ENCODE measurements around the gene TIMP2. TPM values are rescaled to one million over a fixed set of nuclear protein-coding genes. Genes with fewer than 3 reads are reported as not detected.
A peak's percentile ranks its signal among the peaks of the same experiment; 100 is the strongest.

TIMP2 gene
- total and polyA plus RNA-seq, 8 donors, result 20.9 to 100.0 (median 47.2) TPM

DNA sequence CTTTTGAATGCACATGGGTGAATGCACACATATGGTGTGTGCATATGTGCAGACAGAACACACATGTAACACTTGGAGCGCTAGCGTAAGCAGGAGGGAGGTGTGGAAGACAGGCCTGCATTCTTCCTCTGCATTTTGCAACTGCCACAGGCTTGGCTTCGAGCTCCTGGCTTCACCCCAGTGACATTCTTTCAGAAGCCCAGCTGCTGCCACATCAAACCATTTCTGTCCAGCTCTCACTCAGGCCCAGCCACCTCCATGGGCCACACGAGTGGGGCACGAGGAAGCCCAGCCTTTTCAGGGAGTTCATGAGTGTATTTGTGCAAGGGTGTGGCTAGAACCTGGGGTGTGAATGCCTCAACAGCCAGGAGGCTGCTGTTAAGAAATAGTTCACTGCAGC lies 35.7 kb upstream of the TIMP2 start:
- intact Hi-C loops (cut with DNase I; ENCODE audit: low total_unique reads), result no loop called here
- TF ChIP-seq, protein P1, sequence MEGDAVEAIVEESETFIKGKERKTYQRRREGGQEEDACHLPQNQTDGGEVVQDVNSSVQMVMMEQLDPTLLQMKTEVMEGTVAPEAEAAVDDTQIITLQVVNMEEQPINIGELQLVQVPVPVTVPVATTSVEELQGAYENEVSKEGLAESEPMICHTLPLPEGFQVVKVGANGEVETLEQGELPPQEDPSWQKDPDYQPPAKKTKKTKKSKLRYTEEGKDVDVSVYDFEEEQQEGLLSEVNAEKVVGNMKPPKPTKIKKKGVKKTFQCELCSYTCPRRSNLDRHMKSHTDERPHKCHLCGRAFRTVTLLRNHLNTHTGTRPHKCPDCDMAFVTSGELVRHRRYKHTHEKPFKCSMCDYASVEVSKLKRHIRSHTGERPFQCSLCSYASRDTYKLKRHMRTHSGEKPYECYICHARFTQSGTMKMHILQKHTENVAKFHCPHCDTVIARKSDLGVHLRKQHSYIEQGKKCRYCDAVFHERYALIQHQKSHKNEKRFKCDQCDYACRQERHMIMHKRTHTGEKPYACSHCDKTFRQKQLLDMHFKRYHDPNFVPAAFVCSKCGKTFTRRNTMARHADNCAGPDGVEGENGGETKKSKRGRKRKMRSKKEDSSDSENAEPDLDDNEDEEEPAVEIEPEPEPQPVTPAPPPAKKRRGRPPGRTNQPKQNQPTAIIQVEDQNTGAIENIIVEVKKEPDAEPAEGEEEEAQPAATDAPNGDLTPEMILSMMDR (IDR thresholded peaks at IDR 0.05), result no peak
- TF ChIP-seq POLR2A (IDR thresholded peaks at IDR 0.05), result no peak
- TF ChIP-seq POLR2AphosphoS5 (IDR thresholded peaks at IDR 0.05), result peak in 1 of 3 donors; percentile 20
- no peak for TF ChIP-seq EP300 (IDR thresholded peaks at IDR 0.05)
- peak overlapping the region in 3 of 5 donors; percentile 14 to 64 (median 24) for H3K27ac ChIP-seq

DNA sequence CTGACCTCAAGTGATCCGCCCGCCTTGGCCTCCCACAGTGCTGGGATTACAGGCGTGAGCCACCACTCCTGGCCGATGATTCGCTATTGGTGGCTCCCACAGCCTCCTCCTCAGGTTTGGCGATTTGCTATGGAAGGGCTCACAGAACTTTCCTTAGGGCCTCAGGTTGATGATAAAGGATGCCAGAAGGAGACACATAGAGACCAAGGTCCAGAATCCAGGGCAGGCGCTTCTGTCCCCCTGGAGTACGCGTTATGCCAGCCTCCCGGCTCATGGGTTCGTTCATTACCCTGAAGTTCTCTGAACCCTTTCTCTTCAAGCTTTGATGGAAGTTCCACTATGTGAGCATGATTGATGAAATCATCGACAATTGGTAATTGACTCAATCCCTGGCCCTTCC lies 34.6 kb upstream of the TIMP2 start:
- H3K27ac ChIP-seq, result no peak overlapping the region
- intact Hi-C loops (cut with DNase I; ENCODE audit: low total_unique reads), result no loop called here

More for the DNA sequence above, 35.7 kb upstream of the TIMP2 start:
- no peaks in the 10 kb centered on the region for H3K27me3 ChIP-seq
- H3K4me1 ChIP-seq, result peaks cover 0 to 10% (median 7%) of the 10 kb centered on the region in 4 donors
- H3K4me3 ChIP-seq, result no peak overlapping the region
- no peaks in the 10 kb centered on the region for H3K9me3 ChIP-seq
- WGBS, 5 donors, result 32 to 56% (median 38%) methylated on average over 5 of the region's 5 CpGs
- peak in 1 of 2 donors; percentile 32 for DNase-seq
- H3K36me3 ChIP-seq, result peaks cover 0 to 7% (median 3%) of the 10 kb centered on the region in 4 donors

DNA sequence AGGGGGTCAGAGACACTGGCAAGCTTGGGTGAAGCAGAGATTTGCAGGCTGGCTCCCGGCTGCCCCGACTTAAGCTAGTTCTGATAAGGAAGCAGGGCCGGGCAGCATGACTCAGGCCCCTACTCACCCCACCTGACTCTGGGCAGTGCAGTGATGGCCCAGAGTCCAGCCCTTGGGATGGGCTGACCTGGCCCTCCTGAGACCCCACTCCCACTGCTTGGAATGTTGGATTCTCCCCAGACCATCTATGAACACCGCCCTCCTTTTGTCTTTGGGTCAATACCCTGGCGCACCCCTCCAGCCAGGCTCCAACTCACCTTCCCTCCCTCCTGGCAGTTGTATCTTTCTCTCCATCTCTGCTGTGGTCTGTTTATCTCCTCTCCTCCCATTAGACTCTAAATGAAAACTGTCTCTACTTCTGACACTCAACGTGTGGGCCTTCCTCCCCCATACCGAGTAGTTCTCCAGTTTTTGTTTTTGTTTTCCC lies 33.5 kb upstream of the TIMP2 start:
- TF ChIP-seq EP300 (IDR thresholded peaks at IDR 0.05) (no peak), POLR2AphosphoS5 (IDR thresholded peaks at IDR 0.05) (peak in 2 of 3 donors; percentile 10 to 37)
- H3K27me3 ChIP-seq, result no peaks in the 10 kb centered on the region
- peaks cover 0 to 10% (median 7%) of the 10 kb centered on the region in 4 donors for H3K4me1 ChIP-seq
- H3K27ac ChIP-seq, result peak overlapping the region; percentile 43 to 76 (median 53)
- H3K9me3 ChIP-seq, result no peaks in the 10 kb centered on the region
- no peak overlapping the region for H3K4me3 ChIP-seq
- intact Hi-C loops (cut with DNase I; ENCODE audit: low total_unique reads), result no loop called here
- H3K36me3 ChIP-seq, result no peaks in the 10 kb centered on the region
- DNase-seq, result peak; percentile 71 to 77
- 57 to 75% (median 60%) methylated on average over 6 to 7 of the region's 7 CpGs for WGBS, 5 donors

More for the DNA sequence above, 34.6 kb upstream of the TIMP2 start:
- no peaks in the 10 kb centered on the region for H3K9me3 ChIP-seq
- DNase-seq, result no peak
- H3K27me3 ChIP-seq, result no peaks in the 10 kb centered on the region
- TF ChIP-seq POLR2A (IDR thresholded peaks at IDR 0.05) (no peak), POLR2AphosphoS5 (IDR thresholded peaks at IDR 0.05) (no peak), EP300 (IDR thresholded peaks at IDR 0.05) (no peak)
- TF ChIP-seq, protein P1 (IDR thresholded peaks at IDR 0.05), result no peak
- 92 to 98% (median 95%) methylated on average over 11 to 12 of the region's 12 CpGs for WGBS, 5 donors
- no peaks in the 10 kb centered on the region for H3K36me3 ChIP-seq
- H3K4me1 ChIP-seq, result peaks cover 0 to 10% (median 7%) of the 10 kb centered on the region in 4 donors
- H3K4me3 ChIP-seq, result no peak overlapping the region

DNA sequence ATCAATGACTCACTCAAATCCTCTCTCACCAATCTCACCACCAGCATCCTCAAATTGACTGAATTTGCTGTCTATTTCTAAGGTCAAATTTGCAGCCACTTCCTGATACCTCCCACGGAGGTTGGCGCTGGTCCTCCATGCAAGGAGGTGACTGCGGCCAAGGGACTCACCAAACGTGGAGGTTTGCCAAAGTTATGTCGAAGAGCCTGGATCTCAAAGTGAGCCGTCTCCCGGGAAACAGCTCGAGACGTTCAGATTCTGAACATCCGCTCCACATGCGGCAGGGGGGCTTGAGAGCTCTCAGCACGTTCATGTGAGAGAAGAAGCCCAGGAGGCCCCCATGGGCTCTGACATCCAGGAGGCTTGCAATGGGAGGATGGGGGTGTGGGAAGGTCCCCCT lies 31.9 kb upstream of the TIMP2 start:
- no peaks in the 10 kb centered on the region for H3K36me3 ChIP-seq
- intact Hi-C loops (cut with DNase I; ENCODE audit: low total_unique reads), result no loop called here

More for the DNA sequence above, 31.9 kb upstream of the TIMP2 start:
- H3K27ac ChIP-seq, result no peak overlapping the region
- peak in 1 of 2 donors; percentile 46 for DNase-seq
- TF ChIP-seq POLR2AphosphoS5 (IDR thresholded peaks at IDR 0.05), result no peak
- no peak for TF ChIP-seq POLR2A (IDR thresholded peaks at IDR 0.05)
- TF ChIP-seq, protein P1 (IDR thresholded peaks at IDR 0.05), result no peak
- TF ChIP-seq EP300 (IDR thresholded peaks at IDR 0.05), result no peak
- H3K4me1 ChIP-seq, result peaks cover 8 to 24% (median 12%) of the 10 kb centered on the region in 4 donors
- WGBS, 5 donors, result 14 to 51% (median 30%) methylated on average over 9 to 12 of the region's 12 CpGs
- H3K4me3 ChIP-seq, result no peak overlapping the region
- H3K9me3 ChIP-seq, result no peaks in the 10 kb centered on the region
- no peaks in the 10 kb centered on the region for H3K27me3 ChIP-seq
